GM12891 (cell line): ENCODE results near the gene RFXANK.
A peak's percentile ranks its signal among the peaks of the same experiment; 100 is the strongest.
"Not testable (repeated sequence)": the region's sequence is repeated elsewhere in the genome, so short reads cannot be mapped to it uniquely, and the experiment has no call there.

Source experiments
- DNase-seq: peaks from one replicate; pipeline ENCODE4 v3.0.0; 2011; ENCODE audit warnings: low spot score; ENCODE audit not compliant: insufficient read length
- FAIRE-seq: peaks from 2 replicates; lab custom pipeline; 2011; peaks lifted over from hg19 to GRCh38; lab: Jason Lieb, UNC
- PAX5 ChIP-seq: IDR thresholded peaks from 2 replicates; pipeline ENCODE4 v1.6.1; 2011; ENCODE audit warnings: low read length, moderate library complexity, mild to moderate bottlenecking; ENCODE audit not compliant: insufficient read depth, severe bottlenecking
- POLR2A ChIP-seq: IDR thresholded peaks from 2 replicates; pipeline ENCODE4 v1.6.1; 2011; ENCODE audit warnings: low read depth, low read length, control low read depth
- POLR2AphosphoS5 ChIP-seq: IDR thresholded peaks from 2 replicates; pipeline ENCODE4 v1.6.1; 2011; ENCODE audit warnings: low read depth, low read length, control low read depth
- POU2F2 ChIP-seq: IDR thresholded peaks from 2 replicates; pipeline ENCODE4 v1.6.1; 2011; ENCODE audit warnings: low read depth, mild to moderate bottlenecking, control low read depth, low read length, moderate library complexity
- SPI1 ChIP-seq: IDR thresholded peaks from 2 replicates; pipeline ENCODE4 v1.6.1; 2011; ENCODE audit warnings: low read depth, low read length, control low read depth
- TAF1 ChIP-seq: IDR thresholded peaks from 2 replicates; pipeline ENCODE4 v1.6.1; 2011; ENCODE audit warnings: low read depth, low read length, control low read depth

RFXANK gene

DNA sequence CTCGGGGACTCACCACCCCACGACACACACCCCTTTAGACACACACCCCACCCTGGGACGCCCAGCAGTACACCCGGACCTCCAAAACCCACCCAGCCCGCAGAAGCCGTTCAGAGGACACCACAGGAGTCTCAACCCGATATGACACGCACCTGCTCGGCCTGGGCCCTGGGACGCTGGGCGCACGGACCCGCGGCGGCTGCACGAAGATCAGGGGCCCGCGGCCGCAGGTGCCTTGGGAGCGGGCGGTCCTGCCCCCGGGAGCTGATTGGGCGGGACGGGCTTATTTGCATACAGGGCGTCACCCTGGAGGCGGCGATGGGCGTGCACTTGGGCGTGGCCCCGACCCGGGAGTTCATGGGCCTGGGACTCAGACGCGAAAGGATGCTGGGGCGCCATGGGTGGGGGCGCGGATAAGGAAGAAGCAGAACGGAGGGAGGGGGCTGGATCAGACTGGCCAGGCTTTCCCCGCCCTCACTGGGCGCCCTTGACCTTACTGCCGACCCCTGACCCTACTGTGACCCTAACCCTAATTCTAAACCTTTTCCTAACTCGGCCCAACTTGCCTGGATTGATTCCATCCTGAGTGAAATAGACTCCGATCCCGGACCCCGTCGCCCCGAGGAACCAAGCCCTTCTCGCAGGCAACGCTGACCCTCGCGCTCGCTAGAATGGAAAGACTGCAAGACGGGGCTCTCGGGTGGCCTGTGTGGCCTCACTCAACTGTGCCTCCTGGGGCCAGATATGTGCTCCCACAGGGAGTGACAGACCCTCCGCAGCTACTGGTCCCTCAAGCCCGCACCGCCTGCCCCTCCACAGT lies 21.8 kb upstream of the RFXANK start, which contains the start of gene MEF2B:
MEF2B (minus strand) TSS at position 211 of the 820 bp plus-strand sequence. CDS start 19,528 bp downstream, outside the sequence.
- TF ChIP-seq POU2F2 (peak; percentile 97), POLR2A (peak; percentile 92), SPI1 (no peak), POLR2AphosphoS5 (peak; percentile 92), TAF1 (peak; percentile 82), PAX5 (no peak)
- DNase-seq, result peak; percentile 94
- FAIRE-seq, result peak; percentile 96

DNA sequence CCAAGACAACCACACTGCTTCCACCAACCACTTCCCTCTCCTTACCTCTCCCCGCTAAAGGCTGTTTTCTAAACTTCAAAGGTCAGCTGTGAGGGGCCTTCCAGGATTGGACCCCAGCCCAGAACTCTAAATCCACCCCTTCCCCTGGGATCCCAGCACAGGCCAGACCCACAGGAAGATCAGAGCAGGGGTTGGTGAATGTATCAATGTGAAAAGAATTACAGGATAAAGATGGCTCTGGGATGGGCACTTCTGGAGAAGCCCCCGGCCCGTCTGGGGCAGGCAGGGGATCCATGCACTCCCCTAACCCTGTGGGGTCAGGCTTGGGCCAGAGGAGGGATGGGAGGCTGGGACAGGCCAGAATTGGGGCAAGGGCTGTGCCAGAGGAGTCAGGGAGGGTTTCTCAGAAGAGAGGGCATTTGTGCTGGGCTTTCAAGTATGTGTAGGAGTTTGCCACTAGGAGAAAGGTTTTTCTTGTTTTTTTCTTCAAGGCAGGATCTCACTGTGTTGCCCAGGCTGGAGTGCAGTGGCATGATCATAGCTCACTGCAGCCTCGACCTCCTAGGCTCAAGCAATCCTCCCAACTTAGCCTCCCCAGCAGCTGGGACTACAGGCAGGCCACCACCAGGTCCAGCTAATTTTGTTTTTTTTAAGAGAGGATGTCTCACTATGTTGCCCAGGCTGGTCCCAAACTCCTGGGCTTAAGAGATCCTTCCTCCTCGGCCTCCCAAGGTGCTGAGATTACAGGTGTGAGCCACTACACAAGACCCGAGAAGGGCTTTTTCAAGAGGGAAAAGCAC lies 21.0 kb upstream of the RFXANK start:
- FAIRE-seq, result no peak
- no peak for TF ChIP-seq POLR2A
- no peak for TF ChIP-seq TAF1
- no peak for TF ChIP-seq POLR2AphosphoS5
- TF ChIP-seq POU2F2, result no peak
- DNase-seq, result no peak

DNA sequence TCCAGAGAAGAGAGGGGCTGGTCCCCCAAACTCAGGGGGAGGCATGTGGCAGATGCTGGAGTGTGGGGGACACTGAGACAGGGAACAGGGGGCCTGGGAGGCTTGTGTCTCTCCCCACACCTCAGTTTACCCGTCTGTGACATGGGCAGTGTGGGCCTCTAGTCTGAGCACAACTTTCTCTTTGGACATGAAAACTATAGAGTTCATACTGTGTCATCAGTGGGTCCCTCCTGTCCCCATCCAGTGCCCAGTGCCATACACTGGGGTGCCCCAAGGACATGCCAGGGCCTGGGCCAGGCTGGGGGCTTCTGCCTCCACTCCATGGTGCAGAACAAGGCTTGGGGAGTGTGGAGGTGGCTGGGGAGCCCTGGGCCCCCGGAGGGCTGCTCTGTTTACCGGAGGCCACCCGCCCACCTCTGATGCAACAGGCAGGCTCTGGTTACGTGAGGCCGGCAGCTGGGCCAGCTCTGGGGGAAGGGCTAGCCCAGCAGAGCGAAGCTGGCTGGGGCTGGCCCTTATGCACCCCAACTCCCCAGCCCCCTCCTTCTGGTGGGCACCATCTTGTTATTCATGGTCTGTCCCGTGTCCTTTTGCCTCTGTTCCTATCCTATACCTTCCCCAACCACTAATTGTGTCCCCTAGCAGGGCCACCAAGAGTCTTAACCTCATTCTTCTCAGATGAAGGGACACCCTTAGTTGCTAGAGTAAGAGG lies 20.1 kb upstream of the RFXANK start:
- DNase-seq, result no peak
- TF ChIP-seq POLR2A (no peak), SPI1 (no peak), POU2F2 (no peak), TAF1 (no peak), POLR2AphosphoS5 (no peak)
- peak; percentile 45 for FAIRE-seq

DNA sequence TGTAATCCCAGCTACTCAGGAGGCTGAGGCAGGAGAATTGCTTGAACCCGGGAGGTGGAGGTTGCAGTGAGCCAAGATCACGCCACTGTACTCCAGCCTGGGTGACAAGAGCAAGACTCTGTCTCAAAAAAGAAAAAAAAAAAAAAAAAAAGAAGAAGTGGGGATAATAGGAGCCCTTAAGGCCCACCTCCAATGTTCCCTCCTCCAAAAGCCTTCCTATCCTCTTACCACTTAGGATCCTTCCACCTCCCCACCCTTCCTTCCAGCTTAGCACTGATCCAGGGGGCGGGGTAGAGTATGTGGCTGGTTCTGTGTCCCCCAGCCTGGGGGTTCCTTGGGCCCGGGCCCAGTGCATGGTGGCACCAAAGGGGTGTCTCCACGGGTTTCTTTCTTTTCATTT lies 18.8 kb upstream of the RFXANK start:
- not testable (repeated sequence) for DNase-seq, FAIRE-seq

DNA sequence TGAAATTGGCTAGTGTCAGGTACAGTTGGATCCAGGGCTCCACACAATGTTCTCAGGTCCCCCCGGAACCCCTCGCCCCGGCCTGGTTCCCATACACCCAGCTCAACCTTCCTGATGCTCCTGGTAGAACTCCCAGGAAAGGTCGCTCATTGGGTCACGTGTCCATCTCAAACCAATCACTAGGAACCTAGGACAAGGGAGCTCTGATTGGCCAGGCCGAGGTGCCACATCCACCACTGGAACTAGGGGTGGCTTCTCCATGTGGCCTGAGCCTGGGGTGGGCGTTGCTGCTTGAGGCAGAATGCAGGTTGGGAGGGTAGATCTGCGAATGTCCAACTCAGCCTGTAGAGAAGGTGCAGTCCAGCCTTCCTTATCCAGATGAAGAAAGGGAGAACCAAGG lies 15.1 kb upstream of the RFXANK start:
- DNase-seq, result no peak
- FAIRE-seq, result no peak
- TF ChIP-seq TAF1, result no peak

DNA sequence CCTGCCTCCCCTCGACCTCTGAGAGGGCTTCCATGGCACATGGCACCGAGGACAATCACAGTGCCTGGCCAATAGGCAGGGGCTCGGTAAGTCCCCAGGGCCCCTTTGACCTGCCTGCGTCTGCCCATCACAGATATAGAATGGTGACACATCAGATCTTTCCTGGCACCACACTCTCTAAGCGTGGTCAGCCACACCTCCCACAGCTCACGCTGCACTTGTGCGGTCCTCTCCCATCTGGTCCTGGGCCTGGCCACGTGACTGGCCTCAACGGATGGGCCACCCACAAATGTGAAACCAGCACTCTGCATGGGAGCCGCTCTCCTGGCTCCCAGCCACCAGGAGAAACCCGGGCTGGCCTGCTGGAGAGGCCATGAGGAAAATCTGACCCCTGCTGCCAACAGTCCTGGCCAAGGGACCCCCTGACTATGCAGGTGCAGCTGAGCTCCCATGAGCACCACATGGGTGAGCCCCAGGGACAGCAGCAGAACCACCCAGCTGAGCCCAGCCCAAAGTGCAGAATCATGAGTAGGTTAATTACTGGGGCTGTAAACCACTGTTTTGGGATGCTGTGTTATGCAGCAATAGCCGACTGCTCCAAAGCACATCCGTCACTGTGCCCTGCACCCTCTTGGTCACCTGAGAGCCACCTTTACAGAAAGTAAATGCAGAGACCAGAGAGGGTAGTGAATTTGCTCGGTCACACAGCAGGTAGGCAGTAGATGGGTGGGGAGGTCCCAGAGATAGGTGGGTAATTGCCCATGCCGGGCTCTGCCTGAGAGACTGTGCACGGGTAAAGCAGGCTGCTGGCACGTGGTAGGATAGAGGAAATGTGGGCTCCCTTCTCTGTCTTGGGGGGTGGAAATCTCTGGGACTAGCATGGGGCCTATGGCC lies 12.3 kb upstream of the RFXANK start:
- FAIRE-seq (no peak), DNase-seq (no peak)
- TF ChIP-seq POU2F2 (no peak), POLR2AphosphoS5 (no peak), TAF1 (no peak), POLR2A (no peak), SPI1 (no peak), PAX5 (no peak)

DNA sequence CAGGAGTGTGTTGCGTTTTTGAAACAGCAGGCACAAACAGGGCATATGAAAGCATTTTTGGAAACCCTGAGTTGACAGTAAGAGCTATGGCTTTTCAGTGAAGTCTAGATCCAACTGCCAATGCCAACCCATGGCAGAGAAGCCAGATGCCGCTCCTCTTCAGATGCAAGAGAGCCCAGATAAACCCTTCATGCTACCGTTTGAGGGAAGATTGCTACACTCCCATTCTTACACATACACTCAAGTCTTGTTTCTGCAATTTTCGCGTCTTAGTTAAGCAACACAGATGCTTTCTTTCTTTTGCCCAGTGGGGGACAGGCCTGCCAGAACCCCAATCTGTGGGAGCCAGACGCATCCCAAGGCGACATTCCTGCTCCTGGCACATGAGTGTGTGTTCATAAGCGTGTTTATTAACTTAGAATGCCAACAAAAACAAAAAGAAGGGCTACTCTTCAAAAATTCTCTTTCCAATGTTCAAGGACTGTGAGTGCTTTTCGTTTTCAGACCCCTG lies 10.5 kb upstream of the RFXANK start:
- DNase-seq (no peak), FAIRE-seq (no peak)
- TF ChIP-seq POLR2AphosphoS5 (no peak), POU2F2 (no peak), TAF1 (no peak), PAX5 (no peak), POLR2A (no peak), SPI1 (no peak)

DNA sequence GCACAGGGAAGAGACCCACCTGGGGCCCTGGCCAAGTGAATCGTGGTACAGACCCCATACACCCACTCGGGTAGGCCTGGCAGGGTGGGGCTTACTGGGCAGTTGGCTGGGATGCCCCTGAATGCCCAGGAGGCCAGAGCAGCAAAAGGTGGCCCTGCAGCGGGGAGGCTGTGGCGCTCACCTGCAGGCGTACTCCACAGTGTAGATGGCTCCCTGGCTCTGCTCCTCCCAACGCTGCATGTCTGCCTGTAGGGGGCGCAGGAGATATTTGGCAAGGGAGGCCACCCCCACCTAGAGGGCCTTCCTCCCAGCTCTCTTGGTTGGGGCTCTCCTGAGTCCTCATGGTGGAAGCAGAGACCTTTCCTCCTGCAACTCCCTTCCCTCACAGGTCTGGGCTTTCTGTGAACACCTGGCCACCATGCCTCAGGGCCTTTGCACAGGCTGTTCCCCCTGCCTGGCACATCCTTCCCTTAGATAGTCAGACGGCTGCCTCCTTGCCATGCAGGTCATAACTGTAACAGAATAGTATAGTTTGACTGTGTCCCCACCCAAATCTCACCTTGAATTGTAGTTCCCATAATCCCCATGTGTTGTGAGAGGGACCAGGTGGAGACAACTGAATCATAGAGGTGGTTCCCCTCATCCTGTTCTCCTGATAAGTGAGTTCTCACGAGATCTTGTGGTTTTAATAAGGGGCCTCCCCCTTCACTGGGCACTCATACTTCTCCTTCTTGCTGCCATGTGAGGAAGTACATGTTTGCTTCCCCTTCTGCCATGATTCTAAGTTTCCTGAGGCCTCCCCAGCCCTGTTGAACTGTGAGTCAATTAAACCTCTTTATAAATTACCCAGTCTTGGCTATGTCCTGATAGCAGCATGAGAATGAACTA lies 6.0 kb upstream of the RFXANK start:
- FAIRE-seq, result peak; percentile 88
- TF ChIP-seq POLR2AphosphoS5 (no peak), SPI1 (no peak), POU2F2 (no peak), TAF1 (no peak), POLR2A (no peak), PAX5 (no peak)

DNA sequence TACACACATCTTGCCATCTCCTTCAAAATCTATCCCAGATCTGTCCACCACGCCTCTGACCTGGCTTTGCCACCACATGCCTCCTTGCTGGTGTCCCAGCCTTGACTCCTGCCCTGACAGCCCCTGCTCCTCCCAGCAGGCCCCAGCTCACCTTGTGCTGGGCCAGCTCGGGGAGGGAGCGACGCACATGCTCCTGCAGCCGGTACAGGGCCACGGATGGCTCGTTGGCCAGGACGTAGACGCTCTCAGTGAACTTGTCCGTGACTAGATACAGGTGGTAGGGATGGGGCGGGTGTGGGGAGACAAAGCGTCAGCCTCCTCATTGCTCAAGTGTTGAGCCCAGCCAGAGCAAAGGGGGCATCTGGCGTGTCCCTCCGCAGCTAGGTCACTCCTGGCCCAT lies 5.3 kb upstream of the RFXANK start:
- no peak for TF ChIP-seq POLR2A
- TF ChIP-seq TAF1, result no peak
- no peak for TF ChIP-seq POU2F2
- FAIRE-seq (no peak), DNase-seq (no peak)

More for the DNA sequence above, 6.0 kb upstream of the RFXANK start:
- peak; percentile 59 for DNase-seq
